Tibial artery (tissue), 4 donors: ENCODE measurements around the gene MYOD1.

Experiments
- DNase-seq, 2 donors: peaks; one replicate each; pipeline ENCODE4 v3.0.0-alpha.2; 2019
- H3K27ac ChIP-seq, 2 donors: fragments of 200-600 bp; sonication (generic) in 1 of 2; 1 replicate in 1 of 2; 2 replicates in 1 of 2; pipeline ENCODE4 v1.5.1; 2018 to 2019; ENCODE audit warnings: mild to moderate bottlenecking in 1 of 2
- H3K27me3 ChIP-seq, 2 donors: fragments of 200-600 bp; sonication (generic) in 1 of 2; one replicate each; pipeline versions ENCODE4 v1.5.1 to v1.6.0; 2016 to 2019
- H3K36me3 ChIP-seq, 3 donors: fragments of 200-600 bp; sonication (generic) in 2 of 3; one replicate each; pipeline ENCODE4 v1.5.1; 2016 to 2019; ENCODE audit warnings: mild to moderate bottlenecking in 2 of 3
- H3K4me1 ChIP-seq, 4 donors: fragments of 200-600 bp; sonication (generic) in 2 of 4; 1 replicate in 3 of 4; 2 replicates in 1 of 4; pipeline ENCODE4 v1.5.1; 2016 to 2019
- H3K4me3 ChIP-seq, 2 donors: fragments of 200-600 bp; sonication (generic) in 1 of 2; 1 replicate in 1 of 2; 2 replicates in 1 of 2; pipeline ENCODE4 v1.5.1; 2018 to 2019; ENCODE audit warnings: mild to moderate bottlenecking in 2 of 2
- H3K9me3 ChIP-seq, 3 donors: fragments of 200-600 bp; sonication (generic) in 1 of 3; one replicate each; pipeline ENCODE4 v1.5.1; 2016 to 2019
- intact Hi-C: fragments of 100-400 bp; cut with DNase I; formaldehyde crosslinking; loops from one replicate; pipeline ENCODE4 v1.15.0; 2023; ENCODE audit warnings: low total_unique reads
- TF ChIP-seq, protein P1 (sequence below), 2 experiments: fragments of 200-600 bp in 1 of 2; fragments of 450-650 bp in 1 of 2; IDR thresholded peaks; one replicate each; pipeline ENCODE4 v1.5.1; 2017 to 2019; ENCODE audit warnings: antibody characterized with exemption in 2 of 2, mild to moderate bottlenecking in 1 of 2, moderate library complexity in 1 of 2

The MYOD1 gene

DNA sequence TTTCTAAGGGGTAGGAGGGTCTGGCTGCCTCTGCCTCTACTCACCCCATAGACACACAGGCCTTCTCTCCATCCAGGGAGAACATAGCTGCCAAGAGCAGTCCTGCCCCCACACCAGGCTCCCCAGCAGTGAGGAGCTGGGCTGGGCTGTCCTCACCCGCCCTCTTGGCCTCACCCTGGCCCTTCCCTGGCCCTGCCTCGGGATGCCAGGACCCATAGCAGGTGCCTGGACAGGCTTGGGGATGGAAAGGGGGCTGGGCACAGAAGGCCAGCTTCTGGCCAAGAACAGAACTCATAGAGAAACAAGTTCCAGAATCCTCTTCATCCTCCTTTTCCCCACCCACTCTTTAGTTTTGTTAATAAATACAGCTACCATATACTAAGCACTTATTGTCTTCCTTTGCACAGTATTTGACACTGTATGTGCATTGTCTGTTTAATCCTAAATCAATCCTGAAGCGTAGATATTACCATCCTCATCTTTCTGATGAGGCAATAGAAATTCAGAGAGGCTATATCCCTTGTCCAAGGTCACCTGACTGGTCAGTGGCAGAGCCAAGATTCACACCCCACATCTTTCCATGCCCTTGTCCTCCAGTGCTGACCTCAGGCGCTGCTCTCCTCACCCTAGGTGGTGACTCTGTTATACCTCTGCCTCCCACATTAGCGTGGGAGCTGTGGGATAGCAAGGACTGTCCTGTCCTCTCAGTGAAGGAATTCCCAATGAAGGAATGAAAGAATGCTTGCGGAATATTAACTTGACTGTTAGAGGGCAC lies 22.0 kb upstream of the MYOD1 start:
- Histone ChIP-seq H3K4me3 (no peak overlapping the region), H3K27me3 (peaks cover 0 to 25% of the 10 kb centered on the region in 2 donors)

DNA sequence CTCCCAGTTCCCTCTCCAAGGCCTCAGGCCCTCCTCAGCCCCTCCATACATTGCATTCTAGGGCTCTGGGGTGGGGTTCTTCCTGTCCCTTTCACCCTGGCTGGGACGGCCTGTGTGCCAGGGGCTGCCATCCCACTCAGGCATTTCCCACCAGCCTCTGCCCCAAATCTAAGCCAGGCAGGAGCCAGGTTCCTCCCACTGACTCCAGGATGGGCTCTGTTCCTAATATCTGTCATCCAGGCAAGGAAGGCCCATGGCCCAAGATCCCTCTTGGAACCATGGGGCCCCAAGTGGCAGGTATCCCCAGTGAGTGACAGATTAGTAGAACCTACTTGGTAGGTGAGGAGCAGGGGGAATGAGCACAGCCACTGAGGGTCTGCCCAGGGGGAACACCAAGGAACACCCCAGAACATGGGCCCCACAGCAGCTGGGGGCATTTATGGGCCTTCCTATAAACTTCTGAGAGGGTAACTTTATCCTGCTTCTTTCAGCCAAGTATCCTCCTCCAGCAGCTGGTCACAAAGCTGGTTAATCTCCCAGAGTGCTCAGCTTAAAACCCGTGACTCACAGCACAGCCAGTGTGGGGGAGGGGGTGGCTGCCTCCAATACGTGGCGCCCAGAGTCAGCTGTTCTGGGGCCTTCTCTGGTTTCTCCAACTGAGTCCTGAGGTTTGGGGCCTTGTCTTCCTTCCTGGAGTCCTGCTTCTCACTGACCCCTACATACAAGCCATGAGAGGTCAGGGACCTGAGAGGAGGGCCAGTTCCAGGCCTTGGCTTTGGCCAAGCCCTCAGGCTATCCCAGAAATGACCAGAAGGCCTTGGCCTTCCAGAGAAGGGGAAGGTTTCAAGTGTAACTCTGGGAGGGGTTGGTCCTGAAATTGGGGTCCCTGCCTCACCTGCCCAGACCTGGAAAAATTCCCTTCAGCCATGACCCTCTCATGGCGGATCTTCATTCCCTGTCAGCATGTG lies 19.9 kb upstream of the MYOD1 start:
- H3K27me3 ChIP-seq: peaks cover 0 to 21% of the 10 kb centered on the region in 2 donors
- H3K27ac ChIP-seq: no peak overlapping the region
- no peak for DNase-seq
- no peaks in the 10 kb centered on the region for H3K36me3 ChIP-seq
- TF ChIP-seq, protein P1, sequence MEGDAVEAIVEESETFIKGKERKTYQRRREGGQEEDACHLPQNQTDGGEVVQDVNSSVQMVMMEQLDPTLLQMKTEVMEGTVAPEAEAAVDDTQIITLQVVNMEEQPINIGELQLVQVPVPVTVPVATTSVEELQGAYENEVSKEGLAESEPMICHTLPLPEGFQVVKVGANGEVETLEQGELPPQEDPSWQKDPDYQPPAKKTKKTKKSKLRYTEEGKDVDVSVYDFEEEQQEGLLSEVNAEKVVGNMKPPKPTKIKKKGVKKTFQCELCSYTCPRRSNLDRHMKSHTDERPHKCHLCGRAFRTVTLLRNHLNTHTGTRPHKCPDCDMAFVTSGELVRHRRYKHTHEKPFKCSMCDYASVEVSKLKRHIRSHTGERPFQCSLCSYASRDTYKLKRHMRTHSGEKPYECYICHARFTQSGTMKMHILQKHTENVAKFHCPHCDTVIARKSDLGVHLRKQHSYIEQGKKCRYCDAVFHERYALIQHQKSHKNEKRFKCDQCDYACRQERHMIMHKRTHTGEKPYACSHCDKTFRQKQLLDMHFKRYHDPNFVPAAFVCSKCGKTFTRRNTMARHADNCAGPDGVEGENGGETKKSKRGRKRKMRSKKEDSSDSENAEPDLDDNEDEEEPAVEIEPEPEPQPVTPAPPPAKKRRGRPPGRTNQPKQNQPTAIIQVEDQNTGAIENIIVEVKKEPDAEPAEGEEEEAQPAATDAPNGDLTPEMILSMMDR (IDR thresholded peaks at IDR 0.05): no peak
- no peak overlapping the region for H3K4me3 ChIP-seq
- no peaks in the 10 kb centered on the region for H3K4me1 ChIP-seq
- intact Hi-C loops: no loop called here
- no peaks in the 10 kb centered on the region for H3K9me3 ChIP-seq

More for the DNA sequence above, 22.0 kb upstream of the MYOD1 start:
- H3K27ac ChIP-seq: no peak overlapping the region
- TF ChIP-seq, protein P1 (IDR thresholded peaks at IDR 0.05): no peak
- intact Hi-C loops: no loop called here
- DNase-seq: no peak
- H3K36me3 ChIP-seq: no peaks in the 10 kb centered on the region
- H3K4me1 ChIP-seq: no peaks in the 10 kb centered on the region
- H3K9me3 ChIP-seq: no peaks in the 10 kb centered on the region

DNA sequence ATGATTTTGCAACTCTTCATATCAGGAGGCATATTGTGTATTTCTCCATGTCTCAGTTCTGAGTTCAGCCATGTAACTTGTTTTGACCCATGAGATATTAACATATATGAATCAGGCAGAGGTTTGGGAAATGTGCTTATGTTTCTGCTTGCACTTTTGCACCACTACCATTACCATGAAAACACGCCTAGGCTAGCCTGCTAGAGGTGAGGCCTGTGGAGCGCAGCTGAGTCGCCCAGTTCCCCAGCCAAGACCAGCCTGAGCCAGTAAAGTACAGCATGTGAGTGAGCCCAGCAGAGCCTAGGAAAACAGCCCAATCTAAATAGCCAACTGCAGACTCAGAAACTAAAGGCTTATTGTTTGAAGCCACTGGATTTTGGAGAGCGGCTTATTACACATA lies 18.4 kb upstream of the MYOD1 start:
- Histone ChIP-seq H3K4me3 (no peak overlapping the region), H3K27ac (no peak overlapping the region), H3K36me3 (no peaks in the 10 kb centered on the region), H3K27me3 (peaks cover 0 to 6% of the 10 kb centered on the region in 2 donors), H3K9me3 (no peaks in the 10 kb centered on the region), H3K4me1 (no peaks in the 10 kb centered on the region)
- DNase-seq: no peak
- intact Hi-C loops: no loop called here
- TF ChIP-seq, protein P1 (IDR thresholded peaks at IDR 0.05): no peak

DNA sequence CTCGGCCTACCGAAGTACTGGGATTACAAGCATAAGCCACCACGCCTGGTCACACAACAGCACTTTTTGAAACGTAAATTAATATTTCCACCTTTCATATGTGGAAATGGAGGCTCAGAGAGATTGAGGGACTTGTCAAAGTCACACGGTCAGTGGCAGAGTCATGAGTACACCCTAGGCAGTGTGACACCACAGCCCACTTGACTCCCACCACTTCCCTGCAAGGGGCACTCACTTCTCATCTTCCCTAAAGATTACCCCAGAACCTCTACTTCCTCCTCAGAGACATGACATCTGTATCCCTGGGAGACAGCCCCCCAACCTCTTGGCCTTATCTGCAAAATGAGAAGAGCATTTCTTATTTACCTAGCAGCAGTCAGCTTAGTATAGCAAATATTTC lies 16.5 kb upstream of the MYOD1 start:
- no peaks in the 10 kb centered on the region for H3K9me3 ChIP-seq
- H3K4me1 ChIP-seq: no peaks in the 10 kb centered on the region
- H3K27ac ChIP-seq: no peak overlapping the region
- no peaks in the 10 kb centered on the region for H3K27me3 ChIP-seq
- TF ChIP-seq, protein P1 (IDR thresholded peaks at IDR 0.05): no peak
- no peak for DNase-seq
- H3K4me3 ChIP-seq: no peak overlapping the region
- H3K36me3 ChIP-seq: no peaks in the 10 kb centered on the region
- intact Hi-C loops: no loop called here

DNA sequence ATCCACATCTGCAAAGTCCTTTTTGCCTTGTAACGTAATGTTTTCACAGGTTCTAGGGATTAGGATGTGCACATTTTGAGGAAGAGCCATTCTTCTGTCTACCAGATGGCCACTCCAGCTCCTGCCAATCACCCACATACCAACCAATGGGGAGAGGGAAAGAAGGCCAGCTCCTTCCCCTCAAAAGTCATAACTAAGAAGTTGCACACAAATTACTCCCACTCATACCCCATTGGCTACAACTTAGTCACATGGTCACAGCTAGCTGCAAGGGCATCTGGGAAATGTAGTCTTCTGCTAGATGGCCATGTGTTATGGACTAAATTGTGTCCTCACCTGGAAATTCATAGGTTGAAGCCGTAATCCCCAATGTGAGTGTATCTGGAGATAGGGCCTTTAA lies 15.4 kb upstream of the MYOD1 start:
- Histone ChIP-seq H3K27ac (no peak overlapping the region), H3K4me1 (no peaks in the 10 kb centered on the region), H3K9me3 (no peaks in the 10 kb centered on the region), H3K36me3 (no peaks in the 10 kb centered on the region), H3K4me3 (no peak overlapping the region), H3K27me3 (peaks cover 0 to 4% of the 10 kb centered on the region in 2 donors)
- DNase-seq: no peak
- TF ChIP-seq, protein P1 (IDR thresholded peaks at IDR 0.05): no peak
- intact Hi-C loops: no loop called here
